NT2/D1 (cell line): Measurements from ENCODE around the gene EIF3D.

Source experiments
- SUZ12 ChIP-seq: IDR thresholded peaks from 2 replicates; pipeline ENCODE4 v1.6.1; 2011; ENCODE audit not compliant: insufficient read length, insufficient read depth; ENCODE audit errors: extremely low read depth
- ZNF274 ChIP-seq: IDR thresholded peaks from 2 replicates; pipeline ENCODE4 v1.6.1; 2011; ENCODE audit warnings: mild to moderate bottlenecking, low read depth, low read length

GRCh38 chr22:36541831-36542411, 13.0 kb upstream of the EIF3D start:
- TF ChIP-seq SUZ12 (no peak), ZNF274 (no peak)
